Measurements from ENCODE around the gene ATRNL1.

Gene ATRNL1

GRCh38 chr10:115856580-115856979 is 763.4 kb downstream of the ATRNL1 start:
- DNase-seq = no peak

DNA sequence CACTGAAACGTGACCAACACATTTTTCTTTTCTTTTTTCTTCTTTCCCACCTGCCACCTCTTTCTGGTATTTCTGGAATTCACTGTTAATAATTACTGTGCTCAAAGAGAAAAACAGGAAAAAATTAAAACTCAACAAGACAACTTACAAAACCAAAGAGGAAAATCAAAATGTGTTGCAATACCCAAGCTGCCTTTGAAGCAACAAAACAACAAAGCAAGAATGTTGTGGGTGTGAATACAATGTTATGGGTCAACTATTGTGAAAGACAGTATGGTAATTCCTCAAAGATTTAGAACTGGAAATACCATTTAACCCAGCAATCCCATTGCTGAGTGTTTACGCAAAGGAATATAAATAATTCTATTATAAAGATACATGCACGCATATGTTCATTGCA is 764.7 kb downstream of the ATRNL1 start:
- DNase-seq = no peak

GRCh38 chr10:115860182-115861107 is 767.3 kb downstream of the ATRNL1 start:
- DNase-seq = no peak

DNA sequence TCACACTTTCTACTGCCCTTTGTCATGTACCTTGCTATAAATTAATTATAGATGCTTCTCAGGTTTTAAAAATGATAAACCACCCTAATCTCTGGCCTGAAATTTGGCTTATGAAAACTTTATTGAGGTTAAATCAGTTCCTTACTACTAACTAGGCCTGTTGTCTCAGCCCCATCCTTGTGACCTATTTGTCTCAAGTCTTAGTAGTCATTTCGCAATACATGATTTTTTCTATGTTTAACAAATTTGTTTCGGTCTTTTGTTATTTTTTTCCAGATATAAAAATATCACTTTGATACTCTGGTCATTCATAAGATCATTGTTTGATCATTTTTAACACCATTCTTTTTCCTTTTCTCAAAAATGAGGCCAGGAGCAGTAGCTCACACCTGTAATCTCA is 768.3 kb downstream of the ATRNL1 start:
- no peak for DNase-seq

DNA sequence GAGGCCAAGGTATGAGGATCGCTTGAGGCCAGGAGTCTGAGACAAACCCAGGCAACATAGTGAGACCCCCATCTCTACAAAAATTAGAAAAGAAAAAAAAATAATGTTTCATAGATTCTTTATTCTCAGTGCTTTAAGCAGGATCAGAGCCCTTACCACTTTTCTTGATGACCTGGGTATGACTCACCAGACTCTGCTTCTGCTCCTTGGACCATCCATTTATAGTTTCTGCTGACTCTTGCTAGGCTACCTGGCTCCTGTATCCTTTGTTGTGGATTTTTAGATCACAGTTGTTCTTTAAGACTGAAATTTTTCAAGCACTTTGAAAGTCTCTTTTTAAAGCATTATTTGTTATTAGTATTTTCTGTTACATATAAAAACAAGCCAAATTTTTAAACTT is 768.7 kb downstream of the ATRNL1 start:
- DNase-seq = no peak

GRCh38 chr10:115866174-115866573 is 773.0 kb downstream of the ATRNL1 start:
- DNase-seq = no peak

GRCh38 chr10:115866691-115867090 is 773.5 kb downstream of the ATRNL1 start:
- no peak for DNase-seq

- no peak for DNase-seq
Observed at GRCh38 chr10:115867305-115867704, 774.1 kb downstream of the ATRNL1 start.

DNA sequence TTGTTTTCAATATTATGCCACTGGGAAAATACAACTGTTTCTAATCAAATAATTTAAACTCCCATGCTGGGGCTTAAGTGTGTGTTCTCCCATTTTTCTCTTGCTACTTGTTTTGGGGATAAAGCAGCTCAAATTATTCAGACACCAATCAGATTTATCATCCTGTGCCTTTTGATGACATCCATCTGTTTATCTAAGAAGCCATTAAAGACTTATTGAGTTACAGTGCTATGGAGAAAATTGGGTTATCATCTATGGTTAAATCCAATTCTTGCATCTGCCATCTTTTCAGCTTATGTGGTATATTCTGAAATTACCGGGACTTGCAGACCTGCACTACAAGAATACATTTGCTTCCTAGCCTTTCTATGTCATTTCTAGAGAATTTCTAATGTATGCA is 778.7 kb downstream of the ATRNL1 start:
- no peak for DNase-seq

GRCh38 chr10:115875172-115875571 is 782.0 kb downstream of the ATRNL1 start:
- no peak for DNase-seq

DNA sequence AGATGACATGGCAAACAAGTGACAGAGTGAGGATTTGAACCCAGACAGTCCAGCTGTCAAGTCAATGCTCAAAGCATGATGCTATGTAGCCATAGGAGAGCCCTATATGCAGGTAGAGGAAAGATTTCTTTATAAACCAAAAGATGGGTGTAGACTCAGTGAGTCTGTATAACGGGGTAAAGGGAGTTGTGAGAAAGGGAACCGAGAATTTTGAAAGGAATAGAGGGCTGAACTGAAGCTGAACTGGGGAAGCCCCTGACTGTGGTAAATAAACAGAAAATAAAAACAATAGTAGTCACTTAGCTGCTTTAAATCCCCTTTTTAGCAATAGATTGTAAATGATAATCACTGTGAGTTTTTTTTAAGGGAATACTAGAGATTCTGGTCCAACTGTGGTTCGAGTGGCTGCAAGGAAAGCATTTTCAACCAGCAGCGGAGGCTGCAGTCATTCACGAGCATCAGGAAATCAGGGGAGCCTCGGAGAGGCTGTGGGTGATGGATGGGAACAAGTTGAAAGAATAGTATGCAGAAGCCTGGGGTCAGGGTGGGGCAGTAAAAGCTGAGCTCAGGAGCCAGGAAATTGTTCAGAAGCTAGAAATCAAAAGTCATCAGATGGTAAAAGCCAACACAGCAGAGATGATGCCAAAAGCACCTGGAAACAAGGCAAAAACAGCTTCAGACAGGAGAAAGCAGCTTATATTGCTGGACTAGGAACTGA is 786.4 kb downstream of the ATRNL1 start:
- no peak for DNase-seq

- DNase-seq = no peak
Observed at GRCh38 chr10:115882021-115882420, 788.9 kb downstream of the ATRNL1 start.

- DNase-seq = no peak
Observed at GRCh38 chr10:115883372-115883771, 790.2 kb downstream of the ATRNL1 start.

- no peak for DNase-seq
Observed at GRCh38 chr10:115884331-115884730, 791.2 kb downstream of the ATRNL1 start.

DNA sequence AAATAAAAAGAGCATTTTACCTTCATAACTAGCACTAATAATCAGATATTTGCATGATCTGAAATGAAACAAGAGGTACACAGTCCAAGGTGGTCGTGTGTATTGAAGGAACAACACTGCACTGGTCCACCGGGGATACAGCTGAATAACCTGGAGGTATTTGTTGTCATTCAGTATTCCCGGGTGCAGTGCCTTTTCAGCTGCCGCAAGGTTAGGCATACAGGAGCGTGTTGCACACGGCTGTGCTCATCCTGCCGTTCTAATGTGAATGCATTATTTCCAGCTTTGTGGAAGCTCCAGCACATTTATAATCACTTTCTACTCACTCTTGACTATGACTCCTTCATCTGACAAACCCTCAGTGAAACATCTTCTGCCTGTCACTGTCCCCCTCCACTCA is 802.0 kb downstream of the ATRNL1 start:
- DNase-seq = no peak

- DNase-seq = no peak
Observed at GRCh38 chr10:115898242-115898641, 805.1 kb downstream of the ATRNL1 start.

DNA sequence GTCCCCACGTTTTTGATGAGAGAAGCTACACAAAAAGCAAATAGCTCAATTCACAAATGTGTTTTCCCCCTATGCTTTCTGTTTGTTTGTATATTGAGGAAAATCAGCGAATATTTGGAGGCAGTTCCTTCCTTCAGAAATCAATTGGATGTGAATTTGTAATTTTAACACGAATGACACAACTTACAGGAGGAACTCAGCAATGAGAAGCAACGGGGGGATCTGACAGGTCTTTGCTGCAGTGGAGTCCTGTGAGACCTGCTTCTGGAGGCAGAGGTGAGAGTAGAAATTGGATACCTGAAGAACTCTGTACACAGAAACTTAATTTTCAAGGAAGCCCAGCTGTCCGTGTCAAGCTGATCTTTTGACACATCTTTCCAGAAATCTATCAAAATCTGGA is 809.4 kb downstream of the ATRNL1 start:
- no peak for DNase-seq

GRCh38 chr10:115903207-115903606 is 810.0 kb downstream of the ATRNL1 start:
- DNase-seq = no peak

DNA sequence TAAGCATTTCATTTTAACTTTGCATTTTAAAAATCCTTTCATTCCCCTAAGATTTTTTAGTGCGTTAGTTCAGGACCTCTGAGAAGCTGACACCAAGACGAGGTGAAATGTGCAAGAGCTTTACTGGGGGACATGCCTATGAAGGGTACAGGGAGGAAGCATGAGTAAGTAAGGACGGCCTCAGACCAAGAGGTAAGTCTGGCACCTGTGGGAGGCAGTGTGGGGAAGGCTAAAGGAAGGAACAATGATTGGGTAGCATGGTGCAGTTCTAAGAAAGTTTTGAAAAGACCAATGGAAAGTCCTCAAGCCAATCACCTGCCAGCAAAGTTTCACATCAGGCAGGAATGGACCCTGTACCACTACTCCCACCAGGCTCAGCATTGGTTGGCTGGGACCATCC is 810.7 kb downstream of the ATRNL1 start:
- no peak for DNase-seq

- no peak for DNase-seq
Observed at GRCh38 chr10:115909037-115909436, 815.9 kb downstream of the ATRNL1 start.

GRCh38 chr10:115909962-115910731 is 817.0 kb downstream of the ATRNL1 start:
- DNase-seq = no peak

DNA sequence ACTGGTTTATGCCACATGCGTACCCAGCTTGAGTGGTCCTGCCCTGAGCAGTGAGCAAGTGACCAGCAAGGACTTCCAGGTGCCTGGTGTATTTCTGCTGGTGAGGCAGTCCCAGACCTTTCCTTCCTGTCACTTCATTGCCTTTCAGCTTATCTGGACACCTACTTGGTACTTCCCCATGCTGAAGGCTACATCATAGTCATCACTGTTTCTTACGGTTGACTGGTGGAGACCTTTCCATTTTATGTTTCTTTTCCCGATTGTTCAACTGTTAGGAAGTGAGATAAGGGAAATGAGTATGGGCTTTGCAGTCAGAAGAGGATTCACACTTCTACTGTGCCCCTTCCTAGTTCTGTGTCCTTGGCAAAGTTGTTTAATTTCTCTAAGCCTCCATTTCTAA is 821.3 kb downstream of the ATRNL1 start:
- DNase-seq = no peak

DNA sequence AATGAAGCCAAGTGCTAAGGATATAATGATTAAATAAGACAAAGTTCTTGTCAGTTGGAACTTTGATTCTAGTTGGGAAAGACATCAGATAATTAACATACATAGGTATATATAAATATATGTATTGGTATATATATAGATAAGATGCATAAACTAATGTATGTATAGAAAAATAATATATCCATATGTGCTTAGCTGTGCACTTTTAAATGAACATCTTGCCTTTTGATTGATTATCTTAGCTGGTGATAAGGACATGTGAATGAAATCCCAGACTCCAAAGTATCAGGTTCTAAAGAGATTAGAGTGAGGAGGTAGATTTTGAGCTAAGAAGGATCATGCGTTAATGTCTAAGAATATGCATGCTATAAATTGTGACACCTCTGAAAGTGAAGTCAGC is 822.3 kb downstream of the ATRNL1 start:
- no peak for DNase-seq

DNA sequence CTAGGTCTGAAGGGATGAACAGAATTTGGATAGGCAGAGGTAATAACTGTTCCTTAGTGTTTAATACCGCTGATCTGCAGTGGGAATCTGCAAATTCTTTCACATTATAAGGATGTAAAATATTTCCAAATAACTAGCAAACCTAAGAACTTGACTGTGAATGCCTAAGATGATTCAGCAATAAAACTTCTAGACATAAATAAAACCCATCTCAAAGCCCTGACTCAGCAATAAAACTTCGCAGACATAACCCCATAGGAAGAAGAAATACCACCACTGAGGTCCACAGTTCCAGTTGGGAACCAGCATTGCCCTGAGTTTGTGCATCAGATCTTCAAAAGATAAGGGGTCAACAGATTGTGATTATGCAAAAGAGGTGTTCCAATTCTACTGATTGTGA is 825.6 kb downstream of the ATRNL1 start:
- DNase-seq = no peak
